Activated B cell treated with CpG ODN at 0.5 μM for 24 hours (primary cell): ENCODE data around the gene ADAMTS12. TPM values are rescaled to one million over a fixed set of nuclear protein-coding genes. Genes with fewer than 3 reads are reported as not detected.

Source experiments
- ATAC-seq: fragments of 200-7000 bp; cut with Tn5 transposase; one replicate; pipeline ENCODE4 v1.10.0; 2021; ENCODE audit warnings: low read depth, mild to moderate bottlenecking, moderate library complexity
- CTCF ChIA-PET: fragments of 350-600 bp; sonication (Branson Sonifier 250); formaldehyde crosslinking; loops from one replicate; lab custom pipeline; 2021; ENCODE audit warnings: antibody characterized with exemption; lab: Charles Lee
- POLR2A ChIA-PET: fragments of 350-600 bp; sonication (Branson Sonifier 250); formaldehyde crosslinking; loops from one replicate; lab custom pipeline; 2021; ENCODE audit warnings: antibody characterized with exemption; lab: Charles Lee
- DNase-seq: peaks from one replicate; pipeline ENCODE4 v3.0.0; 2022
- H3K27ac Mint-ChIP-seq: one replicate; pipeline ENCODE4 v1.8.0; 2020; ENCODE audit warnings: mixed read lengths
- H3K27me3 Mint-ChIP-seq: one replicate; pipeline ENCODE4 v1.8.0; 2021; ENCODE audit warnings: mixed read lengths
- H3K36me3 Mint-ChIP-seq: one replicate; pipeline ENCODE4 v1.8.0; 2021; ENCODE audit warnings: low read depth, mixed read lengths
- H3K4me1 Mint-ChIP-seq: one replicate; pipeline ENCODE4 v1.8.0; 2021; ENCODE audit warnings: mixed read lengths
- H3K4me3 Mint-ChIP-seq: one replicate; pipeline ENCODE4 v1.8.0; 2020; ENCODE audit warnings: mild to moderate bottlenecking, mixed read lengths
- H3K9me3 Mint-ChIP-seq: one replicate; pipeline ENCODE4 v1.8.0; 2020; ENCODE audit warnings: mixed read lengths
- intact Hi-C: fragments of 100-400 bp; cut with micrococcal nuclease; formaldehyde crosslinking; loops from one replicate; pipeline ENCODE4 v1.15.1; 2024
- total RNA-seq: library from RNA; stranded (reverse); gene quantifications from 2 replicates; pipeline ENCODE4 v1.2.3, GENCODE V29; 2022
- TF ChIP-seq, protein P1 (sequence below): fragments of 200-600 bp; IDR thresholded peaks from one replicate; pipeline ENCODE4 v1.8.0; 2022; ENCODE audit warnings: antibody characterized with exemption, mild to moderate bottlenecking

Gene ADAMTS12
- total RNA-seq, 1 donor from 2014 or later: not detected

GRCh38 chr5:33801292-33801691, 90.5 kb downstream of the ADAMTS12 start:
- intact Hi-C loops: no loop called here
- ATAC-seq (no peak), DNase-seq (no peak)
- peaks cover 3% of the 10 kb centered on the region for H3K27me3 Mint-ChIP-seq
- POLR2A ChIA-PET: no interaction called here
- CTCF ChIA-PET: no interaction called here
- no peaks in the 10 kb centered on the region for H3K4me1 Mint-ChIP-seq
- no peak overlapping the region for H3K4me3 Mint-ChIP-seq
- H3K9me3 Mint-ChIP-seq: no peaks in the 10 kb centered on the region
- TF ChIP-seq, protein P1, sequence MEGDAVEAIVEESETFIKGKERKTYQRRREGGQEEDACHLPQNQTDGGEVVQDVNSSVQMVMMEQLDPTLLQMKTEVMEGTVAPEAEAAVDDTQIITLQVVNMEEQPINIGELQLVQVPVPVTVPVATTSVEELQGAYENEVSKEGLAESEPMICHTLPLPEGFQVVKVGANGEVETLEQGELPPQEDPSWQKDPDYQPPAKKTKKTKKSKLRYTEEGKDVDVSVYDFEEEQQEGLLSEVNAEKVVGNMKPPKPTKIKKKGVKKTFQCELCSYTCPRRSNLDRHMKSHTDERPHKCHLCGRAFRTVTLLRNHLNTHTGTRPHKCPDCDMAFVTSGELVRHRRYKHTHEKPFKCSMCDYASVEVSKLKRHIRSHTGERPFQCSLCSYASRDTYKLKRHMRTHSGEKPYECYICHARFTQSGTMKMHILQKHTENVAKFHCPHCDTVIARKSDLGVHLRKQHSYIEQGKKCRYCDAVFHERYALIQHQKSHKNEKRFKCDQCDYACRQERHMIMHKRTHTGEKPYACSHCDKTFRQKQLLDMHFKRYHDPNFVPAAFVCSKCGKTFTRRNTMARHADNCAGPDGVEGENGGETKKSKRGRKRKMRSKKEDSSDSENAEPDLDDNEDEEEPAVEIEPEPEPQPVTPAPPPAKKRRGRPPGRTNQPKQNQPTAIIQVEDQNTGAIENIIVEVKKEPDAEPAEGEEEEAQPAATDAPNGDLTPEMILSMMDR: no peak
- no peaks in the 10 kb centered on the region for H3K36me3 Mint-ChIP-seq
- H3K27ac Mint-ChIP-seq: no peak overlapping the region

DNA sequence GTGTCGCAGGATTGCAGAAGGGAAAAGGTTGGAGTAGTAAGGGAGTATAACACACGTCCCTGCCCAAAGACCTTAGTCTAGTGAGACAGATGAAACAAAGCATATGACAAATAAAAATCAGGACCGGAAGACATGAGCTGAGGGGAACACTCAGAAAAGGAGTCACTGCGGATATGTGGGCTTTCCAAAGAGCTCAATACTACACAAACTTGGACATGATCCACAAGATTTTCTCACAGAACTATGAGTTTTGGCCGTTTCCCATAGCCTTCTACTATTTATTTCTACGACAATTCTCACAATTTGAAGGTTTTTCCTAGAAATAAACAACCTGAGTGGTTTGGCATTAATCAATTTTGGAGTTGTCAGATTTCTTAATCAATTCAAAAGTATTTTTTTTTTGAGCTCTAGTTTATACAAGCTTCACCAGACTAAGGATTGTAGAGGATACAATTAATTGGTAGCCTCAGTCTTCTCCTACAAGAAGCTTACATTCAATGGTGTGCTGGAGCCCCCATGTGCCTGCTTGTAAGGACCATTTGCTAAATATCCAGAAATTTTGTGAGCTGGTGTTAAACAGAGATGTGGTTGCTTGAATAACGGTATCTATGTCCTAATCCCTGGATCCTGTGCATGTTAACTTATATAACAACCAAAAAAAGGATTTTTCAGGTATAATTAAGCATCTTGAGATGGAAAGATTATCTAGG, 91.4 kb downstream of the ADAMTS12 start:
- intact Hi-C loops: loop anchor here (1.0 kb wide), 1 partner anchor 212 kb away; no protein-coding TSS in a partner anchor
- H3K27ac Mint-ChIP-seq: no peak overlapping the region
- POLR2A ChIA-PET: no interaction called here
- H3K4me3 Mint-ChIP-seq: no peak overlapping the region
- DNase-seq (no peak), ATAC-seq (no peak)
- no peaks in the 10 kb centered on the region for H3K4me1 Mint-ChIP-seq
- H3K27me3 Mint-ChIP-seq: peaks cover 3% of the 10 kb centered on the region
- H3K9me3 Mint-ChIP-seq: no peaks in the 10 kb centered on the region
- H3K36me3 Mint-ChIP-seq: no peaks in the 10 kb centered on the region
- TF ChIP-seq, protein P1: no peak
- CTCF ChIA-PET: interaction anchor here (1.0 kb wide), 1 partner anchor 211 kb away, joined by 6 read pairs; no protein-coding TSS in a partner anchor

GRCh38 chr5:33795496-33795895, 96.3 kb downstream of the ADAMTS12 start:
- ATAC-seq (no peak), DNase-seq (no peak)
- Mint-ChIP-seq H3K4me3 (no peak overlapping the region), H3K4me1 (no peaks in the 10 kb centered on the region), H3K9me3 (no peaks in the 10 kb centered on the region), H3K27ac (no peak overlapping the region), H3K27me3 (peaks cover 1% of the 10 kb centered on the region), H3K36me3 (no peaks in the 10 kb centered on the region)
- POLR2A ChIA-PET: no interaction called here
- intact Hi-C loops: no loop called here
- CTCF ChIA-PET: no interaction called here
- TF ChIP-seq, protein P1: no peak

GRCh38 chr5:33794550-33795181, 97.1 kb downstream of the ADAMTS12 start:
- Mint-ChIP-seq H3K36me3 (no peaks in the 10 kb centered on the region), H3K27ac (no peak overlapping the region), H3K4me1 (no peaks in the 10 kb centered on the region), H3K9me3 (no peaks in the 10 kb centered on the region), H3K27me3 (peaks cover 1% of the 10 kb centered on the region), H3K4me3 (no peak overlapping the region)
- DNase-seq (no peak), ATAC-seq (no peak)
- TF ChIP-seq, protein P1: no peak
- CTCF ChIA-PET: no interaction called here
- POLR2A ChIA-PET: no interaction called here
- intact Hi-C loops: no loop called here

DNA sequence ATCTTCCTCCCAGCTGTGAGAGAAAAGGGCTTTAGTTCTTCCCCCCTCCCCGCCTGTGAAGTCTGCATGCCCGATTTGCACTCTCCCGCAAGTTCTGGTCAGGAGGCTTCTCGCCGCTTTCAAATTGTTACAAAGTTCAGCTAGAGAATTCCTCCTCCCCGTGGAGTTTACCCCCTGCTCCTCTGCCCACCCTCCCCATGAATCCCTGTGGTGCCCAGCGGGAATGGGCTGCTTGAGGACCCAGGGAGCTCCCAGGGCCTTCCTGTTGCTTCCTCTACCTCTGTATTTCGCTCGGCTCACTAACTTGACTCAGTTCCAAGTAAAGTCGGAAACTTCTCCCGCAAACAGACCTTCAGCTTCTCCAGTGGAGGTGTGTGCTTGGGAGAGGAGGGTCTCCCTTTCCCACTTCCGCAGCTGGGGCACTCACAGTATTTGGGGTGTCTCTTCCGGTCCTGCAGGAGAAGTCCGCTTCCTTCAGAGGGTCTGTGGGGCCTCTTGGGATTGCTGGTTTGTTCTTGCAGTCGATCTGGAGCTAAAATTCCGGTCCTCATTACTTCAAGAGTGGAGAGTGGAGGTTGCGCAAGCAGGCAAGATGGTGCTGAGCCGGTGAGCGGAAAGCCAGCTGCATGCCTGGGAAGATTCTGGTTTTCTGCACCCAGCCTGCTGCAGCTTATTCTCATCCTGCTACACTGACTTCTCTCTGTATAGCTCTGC, 97.8 kb downstream of the ADAMTS12 start:
- TF ChIP-seq, protein P1: no peak
- peaks cover 1% of the 10 kb centered on the region for H3K27me3 Mint-ChIP-seq
- ChIA-PET CTCF (no interaction called here), POLR2A (no interaction called here)
- no peak overlapping the region for H3K27ac Mint-ChIP-seq
- H3K4me1 Mint-ChIP-seq: no peaks in the 10 kb centered on the region
- intact Hi-C loops: no loop called here
- no peak for DNase-seq
- H3K4me3 Mint-ChIP-seq: no peak overlapping the region
- ATAC-seq: no peak
- no peaks in the 10 kb centered on the region for H3K36me3 Mint-ChIP-seq
- no peaks in the 10 kb centered on the region for H3K9me3 Mint-ChIP-seq
